PC-3 (cell line): ENCODE data around the gene PHF1.

ENCODE experiments used
- EZH2 ChIP-seq: fragments of 300-600 bp; sonication (generic); IDR thresholded peaks from one replicate; pipeline ENCODE4 v1.6.1; 2017; ENCODE audit warnings: antibody characterized with exemption, mild to moderate bottlenecking, low read length; ENCODE audit not compliant: unreplicated experiment
- EZH2phosphoT487 ChIP-seq: fragments of 300-600 bp; sonication (generic); IDR thresholded peaks from 2 replicates; pipeline ENCODE4 v1.6.1; 2018; ENCODE audit warnings: mild to moderate bottlenecking, antibody characterized with exemption, low read length, borderline replicate concordance
- TF ChIP-seq, protein P1 (sequence below): fragments of 300-600 bp; sonication (generic); conservative IDR thresholded peaks from 2 replicates; pipeline ENCODE4 v1.5.1; 2017; ENCODE audit warnings: antibody characterized with exemption, low read depth, mild to moderate bottlenecking, low read length

- no peak for TF ChIP-seq EZH2
- TF ChIP-seq, protein P1, sequence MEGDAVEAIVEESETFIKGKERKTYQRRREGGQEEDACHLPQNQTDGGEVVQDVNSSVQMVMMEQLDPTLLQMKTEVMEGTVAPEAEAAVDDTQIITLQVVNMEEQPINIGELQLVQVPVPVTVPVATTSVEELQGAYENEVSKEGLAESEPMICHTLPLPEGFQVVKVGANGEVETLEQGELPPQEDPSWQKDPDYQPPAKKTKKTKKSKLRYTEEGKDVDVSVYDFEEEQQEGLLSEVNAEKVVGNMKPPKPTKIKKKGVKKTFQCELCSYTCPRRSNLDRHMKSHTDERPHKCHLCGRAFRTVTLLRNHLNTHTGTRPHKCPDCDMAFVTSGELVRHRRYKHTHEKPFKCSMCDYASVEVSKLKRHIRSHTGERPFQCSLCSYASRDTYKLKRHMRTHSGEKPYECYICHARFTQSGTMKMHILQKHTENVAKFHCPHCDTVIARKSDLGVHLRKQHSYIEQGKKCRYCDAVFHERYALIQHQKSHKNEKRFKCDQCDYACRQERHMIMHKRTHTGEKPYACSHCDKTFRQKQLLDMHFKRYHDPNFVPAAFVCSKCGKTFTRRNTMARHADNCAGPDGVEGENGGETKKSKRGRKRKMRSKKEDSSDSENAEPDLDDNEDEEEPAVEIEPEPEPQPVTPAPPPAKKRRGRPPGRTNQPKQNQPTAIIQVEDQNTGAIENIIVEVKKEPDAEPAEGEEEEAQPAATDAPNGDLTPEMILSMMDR: no peak
- no peak for TF ChIP-seq EZH2phosphoT487
Measured at GRCh38 chr6:33417128-33417902, 6.5 kb downstream of the PHF1 start.
